H1 (cell line): ENCODE measurements around the gene PTTG1IP. TPM values are rescaled to one million over a fixed set of nuclear protein-coding genes. Genes with fewer than 3 reads are reported as not detected.

Source experiments
- CTCF ChIA-PET: fragments of 300-600 bp; sonication (Branson Sonifier 250); formaldehyde crosslinking; loops from one replicate; lab custom pipeline; 2021; ENCODE audit not compliant: partially characterized antibody; lab: Charles Lee
- POLR2A ChIA-PET: fragments of 300-600 bp; sonication (Branson Sonifier 250); formaldehyde crosslinking; loops from one replicate; lab custom pipeline; 2021; ENCODE audit warnings: inconsistent platforms; ENCODE audit not compliant: partially characterized antibody; lab: Charles Lee
- DNase-seq, 2 experiments: peaks; one replicate each; pipeline versions ENCODE4 v3.0.0 to v3.0.0-alpha.2; 2010 to 2022; ENCODE audit warnings: low spot score in 2 of 2, low read depth in 1 of 2, mixed read lengths in 1 of 2
- FAIRE-seq: peaks from 2 replicates; lab custom pipeline; 2011; peaks lifted over from hg19 to GRCh38; lab: Jason Lieb, UNC
- H2AFZ ChIP-seq: 2 replicates; pipeline ENCODE4 v1.8.1; 2012; ENCODE audit warnings: low read length, inconsistent platforms
- H2AK5ac ChIP-seq: 2 replicates; pipeline ENCODE4 v1.6.1; 2013; ENCODE audit warnings: low read depth, low read length
- H2BK120ac ChIP-seq: replicated peaks from 2 replicates; pipeline ENCODE3; 2013; ENCODE audit warnings: low read depth, low read length, inconsistent platforms
- H2BK12ac ChIP-seq: 2 replicates; pipeline ENCODE4 v1.6.1; 2013; ENCODE audit warnings: low read depth, low read length
- H2BK15ac ChIP-seq: 2 replicates; pipeline ENCODE4 v1.6.1; 2013; ENCODE audit warnings: low read length
- H2BK20ac ChIP-seq: 2 replicates; pipeline ENCODE4 v1.6.1; 2013; ENCODE audit warnings: low read length
- H2BK5ac ChIP-seq: 2 replicates; pipeline ENCODE4 v1.6.1; 2013; ENCODE audit warnings: low read depth, low read length
- H3K14ac ChIP-seq: 2 replicates; pipeline ENCODE4 v1.6.1; 2013; ENCODE audit warnings: inconsistent platforms; ENCODE audit not compliant: insufficient read length
- H3K18ac ChIP-seq: 2 replicates; pipeline ENCODE4 v1.6.1; 2013; ENCODE audit warnings: low read length; ENCODE audit errors: extremely low read depth
- H3K23ac ChIP-seq: 2 replicates; pipeline ENCODE4 v1.6.1; 2013; ENCODE audit warnings: inconsistent platforms; ENCODE audit not compliant: insufficient read length
- H3K23me2 ChIP-seq: 2 replicates; pipeline ENCODE4 v1.6.1; 2013; ENCODE audit warnings: low read depth, low read length
- H3K27ac ChIP-seq: 2 replicates; pipeline ENCODE4 v1.6.1; 2011; ENCODE audit warnings: low read depth, low read length, inconsistent platforms
- H3K27me3 ChIP-seq, 4 experiments: replicated peaks in 1 of 4; 1 replicate in 1 of 4; 2 replicates in 3 of 4; pipeline versions ENCODE4 v1.6.1 to v1.8.1; 2011 to 2013; ENCODE audit warnings: low read length in 3 of 4, mild to moderate bottlenecking in 3 of 4, inconsistent platforms in 2 of 4, mixed read lengths in 2 of 4, moderate library complexity in 1 of 4; ENCODE audit not compliant: control insufficient read depth in 3 of 4, insufficient read depth in 3 of 4; ENCODE audit errors: extremely low read depth in 1 of 4
- H3K36me3 ChIP-seq, 4 experiments: 2 replicates each; pipeline versions ENCODE4 v1.6.1 to v1.8.1; 2011 to 2013; ENCODE audit warnings: mild to moderate bottlenecking in 4 of 4, low read length in 3 of 4, moderate library complexity in 2 of 4, control low read depth in 1 of 4, inconsistent platforms in 1 of 4; ENCODE audit not compliant: insufficient read depth in 4 of 4, control insufficient read depth in 2 of 4
- H3K4ac ChIP-seq: replicated peaks from 2 replicates; pipeline ENCODE3; 2013; ENCODE audit warnings: low read length, low read depth, mixed read lengths, inconsistent platforms; ENCODE audit not compliant: insufficient read length
- H3K4me1 ChIP-seq, 4 experiments: replicated peaks in 1 of 4; 1 replicate in 1 of 4; 2 replicates in 3 of 4; pipeline versions ENCODE4 v1.6.1 to v1.8.1; 2011 to 2013; ENCODE audit warnings: low read length in 3 of 4, inconsistent platforms in 2 of 4, mixed read lengths in 1 of 4; ENCODE audit not compliant: insufficient read depth in 4 of 4, control insufficient read depth in 3 of 4
- H3K4me2 ChIP-seq, 2 experiments: 2 replicates each; pipeline versions ENCODE4 v1.6.1 to v1.8.1; 2011 to 2013; ENCODE audit warnings: low read depth in 2 of 2, low read length in 2 of 2, control low read depth in 1 of 2, inconsistent platforms in 1 of 2, mild to moderate bottlenecking in 1 of 2; ENCODE audit not compliant: insufficient read depth in 1 of 2
- H3K4me3 ChIP-seq, 4 experiments: fragments of 200-600, 300-600 bp in 1 of 4; sonication (generic), shearing (Covaris generic), sonication (Bioruptor Twin) in 1 of 4; 2 replicates each; pipeline versions ENCODE4 v1.5.1 to v1.8.1; 2011 to 2016; ENCODE audit warnings: low read length in 4 of 4, low read depth in 3 of 4, control low read depth in 2 of 4, inconsistent platforms in 2 of 4, mild to moderate bottlenecking in 2 of 4, mixed read lengths in 1 of 4, moderate library complexity in 1 of 4; ENCODE audit not compliant: insufficient read depth in 2 of 4; ENCODE audit errors: extremely low read depth in 1 of 4
- H3K56ac ChIP-seq: replicated peaks from 2 replicates; pipeline ENCODE3; 2013; ENCODE audit warnings: low read depth, mild to moderate bottlenecking, mixed read lengths, low read length, inconsistent platforms; ENCODE audit not compliant: insufficient read length
- H3K79me1 ChIP-seq: 2 replicates; pipeline ENCODE4 v1.6.1; 2013; ENCODE audit warnings: low read depth, low read length, control low read depth
- H3K79me2 ChIP-seq, 2 experiments: 2 replicates each; pipeline versions ENCODE4 v1.6.1 to v1.8.1; 2012 to 2013; ENCODE audit warnings: low read length in 2 of 2, mild to moderate bottlenecking in 2 of 2, inconsistent platforms in 1 of 2; ENCODE audit not compliant: insufficient read depth in 2 of 2, control insufficient read depth in 1 of 2
- H3K9ac ChIP-seq, 4 experiments: replicated peaks in 1 of 4; 1 replicate in 1 of 4; 2 replicates in 3 of 4; pipeline versions ENCODE4 v1.6.1 to v1.8.1; 2011 to 2013; ENCODE audit warnings: low read depth in 3 of 4, low read length in 3 of 4, control low read depth in 2 of 4, mild to moderate bottlenecking in 2 of 4, moderate library complexity in 2 of 4, inconsistent platforms in 1 of 4; ENCODE audit errors: extremely low read depth in 1 of 4
- H3K9me3 ChIP-seq, 2 experiments: 2 replicates each; pipeline versions ENCODE4 v1.6.1 to v1.8.1; 2012 to 2013; ENCODE audit warnings: mild to moderate bottlenecking in 2 of 2, moderate library complexity in 2 of 2, control low read depth in 1 of 2, inconsistent platforms in 1 of 2, low read depth in 1 of 2, low read length in 1 of 2, mixed read lengths in 1 of 2; ENCODE audit not compliant: insufficient read depth in 2 of 2
- H4K20me1 ChIP-seq, 2 experiments: replicated peaks in 1 of 2; 2 replicates each; pipeline versions ENCODE3 to v1.8.1; 2011 to 2013; ENCODE audit warnings: inconsistent platforms in 2 of 2, low read length in 2 of 2, mild to moderate bottlenecking in 1 of 2; ENCODE audit not compliant: insufficient read depth in 2 of 2, control insufficient read depth in 1 of 2
- H4K5ac ChIP-seq: 2 replicates; pipeline ENCODE4 v1.6.1; 2013; ENCODE audit warnings: low read length, low read depth, mixed read lengths, inconsistent platforms; ENCODE audit not compliant: insufficient read length
- H4K8ac ChIP-seq: 2 replicates; pipeline ENCODE4 v1.8.0; 2013; ENCODE audit warnings: mild to moderate bottlenecking, moderate library complexity, low read length, inconsistent platforms; ENCODE audit not compliant: insufficient read depth; ENCODE audit errors: extremely low read depth
- H4K91ac ChIP-seq: replicated peaks from 2 replicates; pipeline ENCODE3; 2013; ENCODE audit warnings: low read length, mixed read lengths, inconsistent platforms; ENCODE audit not compliant: insufficient read length
- BCL11A ChIP-seq, 2 experiments: IDR thresholded peaks; one replicate each; pipeline ENCODE4 v1.6.1; 2011; ENCODE audit warnings: low read depth in 2 of 2, low read length in 2 of 2, mild to moderate bottlenecking in 2 of 2
- CHD1 ChIP-seq: IDR thresholded peaks from 2 replicates; pipeline ENCODE4 v1.6.1; 2012; ENCODE audit warnings: low read depth, low read length, improper control_type of control experiment
- CHD2 ChIP-seq: IDR thresholded peaks from 2 replicates; pipeline ENCODE4 v1.6.1; 2012; ENCODE audit warnings: low read length, improper control_type of control experiment
- E2F6 ChIP-seq: IDR thresholded peaks from 2 replicates; pipeline ENCODE4 v1.6.1; 2012; ENCODE audit warnings: inconsistent platforms
- EP300 ChIP-seq, 2 experiments: IDR thresholded peaks; 1 replicate in 1 of 2; 2 replicates in 1 of 2; pipeline ENCODE4 v1.6.1; 2011 to 2012; ENCODE audit warnings: low read depth in 2 of 2, low read length in 2 of 2, mild to moderate bottlenecking in 2 of 2, borderline replicate concordance in 1 of 2, inconsistent platforms in 1 of 2, moderate library complexity in 1 of 2
- GABPA ChIP-seq: IDR thresholded peaks from 2 replicates; pipeline ENCODE4 v1.6.1; 2011; ENCODE audit warnings: mild to moderate bottlenecking, low read length, moderate library complexity, borderline replicate concordance; ENCODE audit not compliant: insufficient read depth
- HDAC6 ChIP-seq: IDR thresholded peaks from one replicate; pipeline ENCODE4 v1.7.1; 2012; ENCODE audit warnings: low read depth, mild to moderate bottlenecking, inconsistent platforms, low read length, moderate library complexity
- MAX ChIP-seq: IDR thresholded peaks from 2 replicates; pipeline ENCODE4 v1.6.1; 2012; ENCODE audit warnings: inconsistent platforms
- POLR2A ChIP-seq, 2 experiments: IDR thresholded peaks; 1 replicate in 1 of 2; 2 replicates in 1 of 2; pipeline ENCODE4 v1.6.1; 2011; ENCODE audit warnings: low read depth in 2 of 2, low read length in 2 of 2, mild to moderate bottlenecking in 2 of 2; ENCODE audit errors: control extremely low read depth in 1 of 2
- SP2 ChIP-seq: IDR thresholded peaks from 2 replicates; pipeline ENCODE4 v1.6.1; 2012; ENCODE audit warnings: mild to moderate bottlenecking, low read length, inconsistent platforms
- SP4 ChIP-seq: IDR thresholded peaks from 2 replicates; pipeline ENCODE4 v1.6.1; 2012; ENCODE audit warnings: low read length, inconsistent platforms
- SUZ12 ChIP-seq: fragments of 200-600 bp; sonication (generic); IDR thresholded peaks from 2 replicates; pipeline ENCODE4 v1.6.1; 2012; ENCODE audit warnings: mild to moderate bottlenecking, inconsistent platforms, low read length, moderate library complexity, mixed read lengths
- TCF12 ChIP-seq: IDR thresholded peaks from 2 replicates; pipeline ENCODE4 v1.6.1; 2011; ENCODE audit warnings: low read depth, mild to moderate bottlenecking, low read length
- WGBS, 2 experiments: shearing (Covaris generic) in 1 of 2; methylation state at CpG; one replicate each; pipeline versions ENCODE4 v1.1.6 to v1.1.7; 2013 to 2015; ENCODE audit warnings: low lambda C conversion rate in 2 of 2, mixed read lengths in 2 of 2, inconsistent platforms in 1 of 2, low coverage in 1 of 2, missing lambda C conversion rate in 1 of 2; ENCODE audit not compliant: insufficient replicate concordance in 2 of 2, insufficient coverage in 1 of 2, insufficient read length in 1 of 2; ENCODE audit errors: extremely low coverage in 1 of 2, missing lambda C conversion rate in 1 of 2; 5-methylcytosine and 5-hydroxymethylcytosine counted together
- polyA plus RNA-seq, 7 experiments: library from polyadenylated mRNA; depleted of rRNA in 3 of 7; stranded (reverse) in 5 of 7; unstranded in 2 of 7; fragments of >200 nt in 5 of 7; fragments of 200-250 nt in 2 of 7; gene quantifications; 1 replicate in 5 of 7; 2 replicates in 1 of 7; 4 replicates in 1 of 7; pipeline versions ENCODE4 v1.2.1 to v1.2.3, GENCODE V29; 2011 to 2013; ENCODE audit warnings: missing spikeins in 2 of 7, mixed read lengths in 2 of 7
- total RNA-seq: library from RNA; stranded (reverse); fragmentation: NEBNext Ultra II Directional; extraction: Animal tissue kit (Norgen Biotek cat#: 25700); gene quantifications from 2 replicates; pipeline ENCODE4 v1.2.1, GENCODE V29; 2021

The PTTG1IP gene
- total and polyA plus RNA-seq, 2 of the 8 experiments (the other 6 are each of a cell fraction or from before 2014, with no cell fraction given), result 90.8 to 130 TPM

- Histone ChIP-seq H2AFZ (no peak overlapping the region), H3K14ac (no peak overlapping the region), H3K9me3 (no peaks in the 10 kb centered on the region), H3K23ac (no peak overlapping the region), H3K4ac (no peak overlapping the region), H3K4me2 (no peak overlapping the region), H2BK12ac (peak overlapping the region; percentile 18; the same call in 1 of the 2 replicates), H2BK20ac (peak overlapping the region; percentile 61; the same call in 1 of the 2 replicates), H3K18ac (no peak overlapping the region), H4K8ac (no peak overlapping the region), H4K20me1 (no peaks in the 10 kb centered on the region), H3K27me3 (peaks cover 0 to 2% (median 1%) of the 10 kb centered on the region in 4 experiments; a peak in 1 of 7 replicates), H3K23me2 (peaks cover 3% of the 10 kb centered on the region; the same call in 1 of the 2 replicates), H3K56ac (no peak overlapping the region), H3K4me3 (no peak overlapping the region), H2BK15ac (0 out of 2 replicates have a peak overlapping the region, but pooled peaks have one; percentile 95), H2BK5ac (peak overlapping the region; percentile 66; the same call in 1 of the 2 replicates), H4K5ac (no peak overlapping the region), H2BK120ac (no peak overlapping the region), H3K4me1 (peaks cover 0 to 11% (median 0%) of the 10 kb centered on the region in 4 experiments; a peak in 3 of 7 replicates), H3K36me3 (no peaks in the 10 kb centered on the region), H2AK5ac (0 out of 2 replicates have a peak overlapping the region, but pooled peaks have one; percentile 65), H3K79me1 (no peaks in the 10 kb centered on the region), H3K27ac (no peak overlapping the region), H3K9ac (no peak overlapping the region), H4K91ac (peak overlapping the region; percentile 40), H3K79me2 (no peaks in the 10 kb centered on the region)
- CTCF ChIA-PET, result interaction anchor here (1.0 to 4.4 kb wide), 6 partner anchors 13 to 112 kb away, joined by 3 to 28 read pairs (median 5); no protein-coding TSS in a partner anchor
- WGBS, 2 experiments, result 88% methylated on average over 10 of the region's 10 CpGs; no CpG with 5 or more reads in 1 of the 2 experiments
- POLR2A ChIA-PET, result interaction anchor here (0.9 to 1.2 kb wide), 2 partner anchors 14 to 22 kb away, joined by 3 read pairs; no protein-coding TSS in a partner anchor
- no peak for FAIRE-seq
- no peak for DNase-seq
- TF ChIP-seq MAX, result no peak
- TF ChIP-seq BCL11A (IDR thresholded peaks at IDR 0.05; ENCODE audit: low read depth in 2 of 2, low read length in 2 of 2), result no peak
- no peak for TF ChIP-seq HDAC6
- no peak for TF ChIP-seq GABPA
- TF ChIP-seq E2F6, result no peak
- TF ChIP-seq SP4, result no peak
- no peak for TF ChIP-seq SP2
- TF ChIP-seq CHD1, result no peak
- no peak for TF ChIP-seq CHD2
- no peak for TF ChIP-seq POLR2A (IDR thresholded peaks at IDR 0.05; ENCODE audit: control extremely low read depth in 1 of 2, low read depth in 2 of 2, low read length in 2 of 2)
- no peak for TF ChIP-seq TCF12
- no peak for TF ChIP-seq EP300 (IDR thresholded peaks at IDR 0.05; ENCODE audit: borderline replicate concordance in 1 of 2, low read depth in 2 of 2, low read length in 2 of 2)
- no peak for TF ChIP-seq SUZ12
These were observed 37.5 kb upstream of the PTTG1IP start for GRCh38 chr21:44911068-44911383.
